GM23338 (cell line): Measurements from ENCODE around the gene TINAGL1.

Experiments used
- CREB1 ChIP-seq: fragments of 250-450 bp; sonication (Bioruptor Pico); IDR thresholded peaks from 2 replicates; pipeline ENCODE4 v1.5.0; 2020; ENCODE audit warnings: low read depth, mild to moderate bottlenecking, moderate library complexity
- ETS1 ChIP-seq: IDR thresholded peaks from 2 replicates; pipeline ENCODE4 v1.6.1; 2016; ENCODE audit warnings: antibody characterized with exemption
- EZH2 ChIP-seq: fragments of 200-600 bp; sonication (generic); IDR thresholded peaks from one replicate; pipeline ENCODE4 v1.8.0; 2017; ENCODE audit warnings: antibody characterized with exemption, mild to moderate bottlenecking, low read depth; ENCODE audit not compliant: unreplicated experiment
- EZH2phosphoT487 ChIP-seq: fragments of 200-600 bp; sonication (generic); IDR thresholded peaks from one replicate; pipeline ENCODE4 v1.8.1; 2018; ENCODE audit warnings: antibody characterized with exemption; ENCODE audit not compliant: unreplicated experiment
- POLR2AphosphoS5 ChIP-seq: IDR thresholded peaks from 2 replicates; pipeline ENCODE4 v1.6.1; 2016; ENCODE audit warnings: antibody characterized with exemption, low read depth
- ZNF114 ChIP-seq: fragments of 250-450 bp; sonication (Bioruptor Pico); IDR thresholded peaks from 2 replicates; pipeline ENCODE4 v1.5.0; 2020; ENCODE audit warnings: mild to moderate bottlenecking, moderate library complexity
- ZNF331 ChIP-seq: fragments of 250-450 bp; sonication (Bioruptor Pico); IDR thresholded peaks from 2 replicates; pipeline ENCODE4 v1.5.0; 2020; ENCODE audit warnings: low read depth, mild to moderate bottlenecking, moderate library complexity
- TF ChIP-seq, protein P1 (sequence below), 2 experiments: fragments of 200-600 bp in 1 of 2; sonication (generic) in 1 of 2; conservative IDR thresholded peaks; 2 replicates each; pipeline versions ENCODE4 v1.5.1 to v1.6.1; 2016 to 2017; ENCODE audit warnings: antibody characterized with exemption in 2 of 2, low read depth in 2 of 2, mild to moderate bottlenecking in 2 of 2, moderate library complexity in 1 of 2

DNA sequence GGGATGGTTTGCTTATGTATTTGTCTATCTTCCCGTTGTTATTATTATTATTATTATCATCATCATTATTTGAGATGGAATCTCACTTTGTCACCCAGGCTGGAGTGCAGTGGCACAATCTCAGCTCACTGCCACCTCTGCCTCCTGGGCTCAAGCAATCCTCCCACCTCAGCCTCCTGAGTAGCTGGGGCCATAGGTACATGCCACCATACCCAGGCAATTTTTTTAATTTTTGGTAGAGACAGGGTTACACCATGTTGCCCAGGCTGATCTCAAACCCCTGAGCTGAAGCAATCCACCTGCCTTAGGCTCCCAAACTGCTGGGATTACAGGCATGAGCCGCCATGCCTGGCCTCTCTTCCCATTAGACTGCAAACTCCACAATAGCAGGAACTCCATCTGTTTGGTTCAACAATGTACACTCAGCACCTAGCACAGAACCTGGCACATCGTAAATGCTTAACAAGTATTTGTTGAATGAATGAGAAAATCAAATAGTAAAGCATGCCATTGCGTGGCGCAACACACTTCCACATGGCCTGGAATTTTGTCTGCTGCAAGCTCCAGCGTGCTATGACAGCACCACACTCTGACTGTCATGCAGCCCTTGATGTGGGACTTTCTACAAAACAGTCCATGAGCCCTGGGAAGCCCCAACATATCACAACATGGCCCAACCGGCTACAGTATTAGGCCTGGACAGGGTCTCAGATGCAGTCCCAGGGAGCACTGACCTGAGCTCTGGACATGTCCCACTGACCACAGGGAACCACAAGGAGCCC, 3.8 kb upstream of the TINAGL1 start:
- TF ChIP-seq EZH2phosphoT487 (no peak), EZH2 (no peak), POLR2AphosphoS5 (no peak), ETS1 (no peak), CREB1 (CRISPR knock-in tag) (no peak), ZNF331 (CRISPR knock-in tag) (no peak), ZNF114 (CRISPR knock-in tag) (no peak)
- TF ChIP-seq, protein P1, sequence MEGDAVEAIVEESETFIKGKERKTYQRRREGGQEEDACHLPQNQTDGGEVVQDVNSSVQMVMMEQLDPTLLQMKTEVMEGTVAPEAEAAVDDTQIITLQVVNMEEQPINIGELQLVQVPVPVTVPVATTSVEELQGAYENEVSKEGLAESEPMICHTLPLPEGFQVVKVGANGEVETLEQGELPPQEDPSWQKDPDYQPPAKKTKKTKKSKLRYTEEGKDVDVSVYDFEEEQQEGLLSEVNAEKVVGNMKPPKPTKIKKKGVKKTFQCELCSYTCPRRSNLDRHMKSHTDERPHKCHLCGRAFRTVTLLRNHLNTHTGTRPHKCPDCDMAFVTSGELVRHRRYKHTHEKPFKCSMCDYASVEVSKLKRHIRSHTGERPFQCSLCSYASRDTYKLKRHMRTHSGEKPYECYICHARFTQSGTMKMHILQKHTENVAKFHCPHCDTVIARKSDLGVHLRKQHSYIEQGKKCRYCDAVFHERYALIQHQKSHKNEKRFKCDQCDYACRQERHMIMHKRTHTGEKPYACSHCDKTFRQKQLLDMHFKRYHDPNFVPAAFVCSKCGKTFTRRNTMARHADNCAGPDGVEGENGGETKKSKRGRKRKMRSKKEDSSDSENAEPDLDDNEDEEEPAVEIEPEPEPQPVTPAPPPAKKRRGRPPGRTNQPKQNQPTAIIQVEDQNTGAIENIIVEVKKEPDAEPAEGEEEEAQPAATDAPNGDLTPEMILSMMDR (conservative IDR thresholded peaks at IDR 0.05; ENCODE audit: low read depth in 2 of 2), result no peak
